Lower lobe of right lung (tissue), 2 donors: ENCODE data around the gene PNPLA1. TPM values are rescaled to one million over a fixed set of nuclear protein-coding genes. Genes with fewer than 3 reads are reported as not detected.

Source experiments
- ATAC-seq, 2 donors: fragments of 200-7000 bp; cut with Tn5 transposase; one replicate each; pipeline ENCODE4 v1.9.1; 2020 to 2022; ENCODE audit warnings: mild to moderate bottlenecking in 2 of 2, moderate library complexity in 2 of 2
- DNase-seq: peaks from one replicate; pipeline ENCODE4 v3.0.0-alpha.2; 2020
- H3K27ac ChIP-seq: fragments of 200-600 bp; one replicate; pipeline ENCODE4 v1.8.0; 2022
- H3K27me3 ChIP-seq: fragments of 200-600 bp; one replicate; pipeline ENCODE4 v1.8.0; 2022; ENCODE audit warnings: low read depth
- H3K36me3 ChIP-seq: fragments of 200-600 bp; one replicate; pipeline ENCODE4 v1.8.0; 2022; ENCODE audit warnings: mild to moderate bottlenecking
- H3K4me1 ChIP-seq: fragments of 200-600 bp; one replicate; pipeline ENCODE4 v1.8.0; 2022
- H3K4me3 ChIP-seq: fragments of 200-600 bp; one replicate; pipeline ENCODE4 v1.8.0; 2022; ENCODE audit warnings: mild to moderate bottlenecking
- H3K9me3 ChIP-seq: fragments of 200-600 bp; one replicate; pipeline ENCODE4 v1.8.0; 2022
- CTCF ChIP-seq: fragments of 200-600 bp; IDR thresholded peaks from one replicate; pipeline ENCODE4 v1.8.0; 2022; ENCODE audit warnings: antibody characterized with exemption, mild to moderate bottlenecking
- intact Hi-C: fragments of 100-400 bp; cut with DNase I; formaldehyde crosslinking; loops from one replicate; pipeline ENCODE4 v1.11.0; 2022
- total RNA-seq: library from RNA; stranded (reverse); fragmentation: NEBNext Ultra II Directional; extraction: Animal tissue kit (Norgen Biotek cat#: 25700); gene quantifications from one replicate; pipeline ENCODE4 v1.2.1, GENCODE V29; 2021
- donor health status: DM: no; HTN: yes; CAD: no; lungs with severe emphysema.

Gene PNPLA1
- total RNA-seq, 1 donor from 2014 or later = 0.27 TPM

GRCh38 chr6:36265744-36266143 is 4.1 kb upstream of the PNPLA1 start:
- Histone ChIP-seq H3K4me1 (no peaks in the 10 kb centered on the region), H3K36me3 (no peaks in the 10 kb centered on the region), H3K4me3 (no peak overlapping the region), H3K27ac (no peak overlapping the region), H3K27me3 (peaks cover 11% of the 10 kb centered on the region), H3K9me3 (peaks cover 8% of the 10 kb centered on the region)
- TF ChIP-seq CTCF = no peak
- ATAC-seq = no peak
- intact Hi-C loops = no loop called here
- no peak for DNase-seq

GRCh38 chr6:36266913-36267644 is 2.8 kb upstream of the PNPLA1 start:
- Histone ChIP-seq H3K9me3 (peaks cover 8% of the 10 kb centered on the region), H3K4me1 (no peaks in the 10 kb centered on the region), H3K36me3 (no peaks in the 10 kb centered on the region), H3K4me3 (no peak overlapping the region), H3K27me3 (peaks cover 14% of the 10 kb centered on the region), H3K27ac (no peak overlapping the region)
- DNase-seq (no peak), ATAC-seq (no peak)
- TF ChIP-seq CTCF = no peak
- intact Hi-C loops = no loop called here

GRCh38 chr6:36267731-36268477 is 2.0 kb upstream of the PNPLA1 start:
- ATAC-seq = no peak
- Histone ChIP-seq H3K9me3 (peaks cover 8% of the 10 kb centered on the region), H3K27ac (no peak overlapping the region), H3K4me3 (no peak overlapping the region), H3K4me1 (no peaks in the 10 kb centered on the region), H3K27me3 (peaks cover 22% of the 10 kb centered on the region), H3K36me3 (no peaks in the 10 kb centered on the region)
- DNase-seq = no peak
- TF ChIP-seq CTCF = no peak
- intact Hi-C loops = no loop called here

- peaks cover 27% of the 10 kb centered on the region for H3K27me3 ChIP-seq
- H3K36me3 ChIP-seq = no peaks in the 10 kb centered on the region
- no peak overlapping the region for H3K4me3 ChIP-seq
- no peaks in the 10 kb centered on the region for H3K4me1 ChIP-seq
- DNase-seq = no peak
- peak in 1 of 2 donors; percentile 55 for ATAC-seq
- peaks cover 8% of the 10 kb centered on the region for H3K9me3 ChIP-seq
- no peak overlapping the region for H3K27ac ChIP-seq
- intact Hi-C loops = no loop called here
- no peak for TF ChIP-seq CTCF
Observed at GRCh38 chr6:36268478-36269275, 1.2 kb upstream of the PNPLA1 start.

GRCh38 chr6:36272234-36272633 is 2.4 kb downstream of the PNPLA1 start:
- peaks cover 27% of the 10 kb centered on the region for H3K27me3 ChIP-seq
- TF ChIP-seq CTCF = no peak
- H3K36me3 ChIP-seq = no peaks in the 10 kb centered on the region
- no peaks in the 10 kb centered on the region for H3K4me1 ChIP-seq
- ATAC-seq (no peak), DNase-seq (no peak)
- intact Hi-C loops = no loop called here
- H3K27ac ChIP-seq = no peak overlapping the region
- no peaks in the 10 kb centered on the region for H3K9me3 ChIP-seq
- H3K4me3 ChIP-seq = no peak overlapping the region
